Activated CD8-positive, alpha-beta T cell treated with anti-CD3 and anti-CD28 coated beads for 36 hours (primary cell): ENCODE results near the gene ADGRV1. TPM values are rescaled to one million over a fixed set of nuclear protein-coding genes. Genes with fewer than 3 reads are reported as not detected.

Experiments used
- ATAC-seq: fragments of 200-7000 bp; cut with Tn5 transposase; one replicate; pipeline ENCODE4 v1.10.0; 2021; ENCODE audit warnings: mild to moderate bottlenecking, moderate library complexity
- CTCF ChIA-PET: fragments of 350-600 bp; sonication (Branson Sonifier 250); formaldehyde crosslinking; loops from one replicate; lab custom pipeline; 2021; ENCODE audit warnings: antibody characterized with exemption; lab: Charles Lee
- POLR2A ChIA-PET: fragments of 350-600 bp; sonication (Branson Sonifier 250); formaldehyde crosslinking; loops from one replicate; lab custom pipeline; 2021; ENCODE audit warnings: antibody characterized with exemption; lab: Charles Lee
- DNase-seq: peaks from one replicate; pipeline ENCODE4 v3.0.0-alpha.2; 2020
- H3K27ac Mint-ChIP-seq: one replicate; pipeline ENCODE4 v1.8.0; 2021; ENCODE audit warnings: mild to moderate bottlenecking, mixed read lengths
- H3K27me3 Mint-ChIP-seq: one replicate; pipeline ENCODE4 v1.8.0; 2021; ENCODE audit warnings: mixed read lengths
- H3K36me3 Mint-ChIP-seq: one replicate; pipeline ENCODE4 v1.8.0; 2021; ENCODE audit warnings: low read depth, mixed read lengths
- H3K4me1 Mint-ChIP-seq: one replicate; pipeline ENCODE4 v1.8.0; 2021; ENCODE audit warnings: low read depth, mixed read lengths
- H3K4me3 Mint-ChIP-seq: one replicate; pipeline ENCODE4 v1.8.0; 2021; ENCODE audit warnings: mild to moderate bottlenecking, moderate library complexity, mixed read lengths
- H3K9me3 Mint-ChIP-seq: one replicate; pipeline ENCODE4 v1.8.0; 2021; ENCODE audit warnings: mixed read lengths
- CTCF ChIP-seq: fragments of 200-600 bp; IDR thresholded peaks from one replicate; pipeline ENCODE4 v1.8.0; 2022; ENCODE audit warnings: antibody characterized with exemption, mild to moderate bottlenecking
- intact Hi-C: fragments of 100-400 bp; cut with micrococcal nuclease; formaldehyde crosslinking; loops from one replicate; pipeline ENCODE4 v1.10.0; 2022
- total RNA-seq, 2 experiments: library from RNA; stranded (reverse); gene quantifications; one replicate each; pipeline ENCODE4 v1.2.3, GENCODE V29; 2021

ADGRV1 gene
- total RNA-seq, 2 experiments from 2014 or later, result 0.18 TPM; not detected in 1

DNA sequence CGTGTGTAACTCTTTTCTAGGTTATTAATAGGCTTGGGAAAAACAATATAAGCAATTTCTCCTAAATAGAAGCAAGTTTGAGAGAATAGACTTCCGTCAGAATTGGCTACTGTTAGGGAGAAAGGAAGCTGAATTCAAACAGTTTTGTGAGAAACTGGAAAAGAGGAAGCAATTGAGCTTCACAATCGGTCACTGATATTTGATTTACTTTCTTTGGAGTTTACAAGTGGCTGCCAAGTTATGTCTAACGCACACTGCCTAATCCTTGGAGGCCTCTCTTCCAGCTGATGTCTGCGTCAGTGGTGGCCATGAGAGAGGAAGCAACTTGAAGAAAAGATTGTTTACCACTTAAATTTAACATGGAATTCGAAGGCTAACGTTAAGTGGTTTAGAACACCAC, 319.5 kb downstream of the ADGRV1 start:
- TF ChIP-seq CTCF, result no peak
- Mint-ChIP-seq H3K9me3 (no peaks in the 10 kb centered on the region), H3K27ac (no peak overlapping the region), H3K4me1 (peaks cover 10% of the 10 kb centered on the region), H3K4me3 (no peak overlapping the region), H3K36me3 (no peaks in the 10 kb centered on the region), H3K27me3 (peaks cover 17% of the 10 kb centered on the region)
- ChIA-PET POLR2A (no interaction called here), CTCF (no interaction called here)
- ATAC-seq (no peak), DNase-seq (no peak)
- intact Hi-C loops, result no loop called here

DNA sequence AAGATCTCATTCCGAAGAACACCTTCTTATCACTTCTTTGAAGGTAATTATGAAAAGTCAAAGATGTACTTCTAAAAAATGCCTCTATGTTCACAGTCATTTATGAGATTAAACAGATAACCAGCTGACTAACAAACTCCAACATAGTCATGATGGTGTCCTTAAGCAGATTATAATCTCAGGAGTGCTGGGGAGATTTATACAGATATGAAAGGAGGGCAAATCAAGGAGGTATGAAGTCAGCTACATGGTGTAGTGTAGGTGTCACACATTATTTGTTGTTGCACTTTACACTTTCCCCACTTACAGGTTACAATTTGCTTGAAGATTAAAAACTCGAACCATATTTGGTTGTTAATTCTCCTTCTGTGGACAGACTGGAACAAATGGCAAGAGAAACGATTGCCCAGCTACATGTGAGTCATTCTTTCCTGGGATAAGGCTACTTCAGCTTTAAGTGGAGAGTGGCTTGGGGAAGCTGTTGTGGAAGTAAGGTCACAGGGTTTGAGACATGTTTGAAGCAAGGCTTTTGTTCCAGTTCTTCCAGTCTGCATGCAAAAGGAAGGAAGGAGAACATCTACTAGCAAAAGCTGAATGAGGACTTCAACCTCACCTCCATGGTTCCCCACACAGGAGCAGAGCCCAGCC, 320.1 kb downstream of the ADGRV1 start:
- no peak for DNase-seq
- H3K27me3 Mint-ChIP-seq, result peaks cover 20% of the 10 kb centered on the region
- ChIA-PET POLR2A (no interaction called here), CTCF (no interaction called here)
- no peaks in the 10 kb centered on the region for H3K36me3 Mint-ChIP-seq
- no peak overlapping the region for H3K27ac Mint-ChIP-seq
- TF ChIP-seq CTCF, result no peak
- intact Hi-C loops, result no loop called here
- peaks cover 7% of the 10 kb centered on the region for H3K4me1 Mint-ChIP-seq
- no peak overlapping the region for H3K4me3 Mint-ChIP-seq
- no peaks in the 10 kb centered on the region for H3K9me3 Mint-ChIP-seq
- ATAC-seq, result no peak

DNA sequence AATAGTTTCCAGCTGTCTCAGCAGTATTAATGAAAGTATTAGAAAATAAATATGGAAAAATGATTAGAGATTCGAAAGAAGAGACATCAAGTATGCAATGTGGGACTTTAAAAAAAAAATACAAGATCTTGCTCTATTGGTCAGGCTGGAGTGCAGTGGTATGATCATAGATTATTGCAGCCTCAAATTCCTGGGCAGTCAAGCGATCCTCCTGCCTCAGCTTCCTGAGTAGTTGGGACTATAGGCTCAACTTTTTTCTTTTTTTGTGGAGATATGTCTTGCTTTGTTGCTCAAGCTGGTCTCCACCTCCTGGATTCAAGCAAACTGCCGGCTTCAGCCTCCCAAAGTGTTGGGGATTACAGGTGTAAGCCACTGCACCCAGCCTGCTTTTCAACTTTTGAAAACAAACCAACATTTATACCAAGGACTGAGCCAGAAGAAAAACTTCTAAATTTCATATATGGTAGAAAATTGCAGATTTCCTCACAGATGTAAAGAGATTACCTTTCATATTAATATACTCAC, 323.1 kb downstream of the ADGRV1 start:
- Mint-ChIP-seq H3K4me3 (no peak overlapping the region), H3K27ac (no peak overlapping the region), H3K9me3 (no peaks in the 10 kb centered on the region), H3K36me3 (no peaks in the 10 kb centered on the region), H3K27me3 (peaks cover 20% of the 10 kb centered on the region), H3K4me1 (no peaks in the 10 kb centered on the region)
- POLR2A ChIA-PET, result interaction anchor here (0.6 kb wide), 1 partner anchor 434 kb away, joined by 5 read pairs; no protein-coding TSS in a partner anchor
- ATAC-seq (no peak), DNase-seq (no peak)
- CTCF ChIA-PET, result interaction anchor here (2.3 kb wide), 1 partner anchor 51 kb away, joined by 13 read pairs; no protein-coding TSS in a partner anchor
- intact Hi-C loops, result no loop called here
- no peak for TF ChIP-seq CTCF

DNA sequence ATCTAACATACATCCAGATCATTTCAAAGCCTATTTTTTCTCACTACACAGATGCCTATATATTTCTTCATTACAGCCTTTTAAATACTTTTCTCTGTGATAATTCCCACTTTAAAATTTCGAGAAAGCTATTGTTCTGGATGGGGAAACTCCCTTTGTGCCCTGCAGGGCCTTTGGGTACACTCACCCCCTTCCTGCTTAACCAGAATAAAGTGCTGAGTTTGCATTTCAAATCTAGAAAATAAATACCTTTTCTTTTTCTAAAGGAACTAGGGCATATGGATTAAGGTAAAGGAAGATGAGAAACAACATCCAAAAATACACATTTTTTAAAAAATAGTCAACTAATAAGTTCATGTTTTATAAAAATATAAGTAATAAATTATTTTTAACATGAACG, 323.9 kb downstream of the ADGRV1 start:
- Mint-ChIP-seq H3K36me3 (no peaks in the 10 kb centered on the region), H3K27ac (no peak overlapping the region), H3K4me3 (no peak overlapping the region), H3K27me3 (peaks cover 18% of the 10 kb centered on the region), H3K9me3 (no peaks in the 10 kb centered on the region), H3K4me1 (no peaks in the 10 kb centered on the region)
- intact Hi-C loops, result no loop called here
- TF ChIP-seq CTCF, result no peak
- POLR2A ChIA-PET, result no interaction called here
- CTCF ChIA-PET, result no interaction called here
- no peak for DNase-seq
- no peak for ATAC-seq

- ATAC-seq (no peak), DNase-seq (no peak)
- Mint-ChIP-seq H3K9me3 (no peaks in the 10 kb centered on the region), H3K27me3 (peaks cover 18% of the 10 kb centered on the region), H3K4me1 (no peaks in the 10 kb centered on the region), H3K4me3 (no peak overlapping the region), H3K27ac (no peak overlapping the region), H3K36me3 (no peaks in the 10 kb centered on the region)
- POLR2A ChIA-PET, result no interaction called here
- no peak for TF ChIP-seq CTCF
- CTCF ChIA-PET, result no interaction called here
- intact Hi-C loops, result no loop called here
These were observed 326.7 kb downstream of the ADGRV1 start for GRCh38 chr5:90885180-90885868.
